OCI-LY7 (cell line): Measurements from ENCODE around the gene STX12.

Experiments used
- CTCF ChIP-seq: fragments of 200-600 bp; sonication (generic); conservative IDR thresholded peaks from 2 replicates; pipeline ENCODE4 v1.5.1; 2014; ENCODE audit warnings: mild to moderate bottlenecking, antibody characterized with exemption, low read length, moderate library complexity, mixed read lengths
- EZH2phosphoT487 ChIP-seq: fragments of 200-600 bp; sonication (generic); IDR thresholded peaks from 2 replicates; pipeline ENCODE4 v1.6.1; 2018; ENCODE audit warnings: low read depth, borderline replicate concordance, mild to moderate bottlenecking, mixed run types, antibody characterized with exemption, low read length, moderate library complexity, mixed read lengths

DNA sequence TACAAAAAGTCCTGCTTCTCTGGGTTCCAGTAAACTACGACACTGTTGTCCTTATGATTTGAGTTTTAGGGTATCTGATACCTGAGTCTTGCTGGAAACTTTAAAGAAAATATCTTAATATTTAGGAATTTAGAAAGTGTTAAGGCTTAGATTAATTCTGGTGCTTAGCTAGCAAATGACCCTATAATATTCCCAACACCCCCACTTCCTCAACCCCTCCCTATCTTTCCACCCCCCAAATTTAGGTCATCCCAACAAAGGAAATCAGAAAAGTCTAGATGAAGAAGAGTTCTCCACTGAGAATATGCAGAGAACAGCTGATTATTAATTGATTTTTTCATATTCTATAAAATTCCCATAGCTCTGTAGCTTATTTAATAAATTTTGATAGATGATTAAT is 11.7 kb downstream of the STX12 start:
- TF ChIP-seq CTCF (no peak), EZH2phosphoT487 (no peak)
